Stimulated activated CD8-positive, alpha-beta memory T cell treated with anti-CD3 and anti-CD28 coated beads, Interleukin-2, amount 100 ng/mL, for 48 hours (primary cell): ENCODE measurements around the gene BCL6B.
"Not testable (repeated sequence)": the region's sequence is repeated elsewhere in the genome, so short reads cannot be mapped to it uniquely, and the experiment has no call there.

ENCODE experiments used
- DNase-seq, 2 donors: peaks; one replicate each; pipeline ENCODE4 v3.0.0-alpha.2; 2020; ENCODE audit warnings: low read depth in 2 of 2

Gene BCL6B

DNA sequence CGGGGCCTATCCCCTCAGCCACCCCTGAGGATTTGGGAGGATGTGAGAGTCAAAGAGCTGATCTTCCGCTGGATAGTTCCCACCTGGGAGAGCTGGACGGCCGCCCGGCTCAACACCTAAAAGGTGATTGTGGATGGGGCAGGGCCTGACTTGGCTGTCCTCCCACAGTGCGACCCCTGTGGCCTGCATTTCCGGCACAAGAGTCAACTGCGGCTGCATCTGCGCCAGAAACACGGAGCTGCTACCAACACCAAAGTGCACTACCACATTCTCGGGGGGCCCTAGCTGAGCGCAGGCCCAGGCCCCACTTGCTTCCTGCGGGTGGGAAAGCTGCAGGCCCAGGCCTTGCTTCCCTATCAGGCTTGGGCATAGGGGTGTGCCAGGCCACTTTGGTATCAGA, 4.5 kb downstream of the BCL6B start:
- DNase-seq: no peak

DNA sequence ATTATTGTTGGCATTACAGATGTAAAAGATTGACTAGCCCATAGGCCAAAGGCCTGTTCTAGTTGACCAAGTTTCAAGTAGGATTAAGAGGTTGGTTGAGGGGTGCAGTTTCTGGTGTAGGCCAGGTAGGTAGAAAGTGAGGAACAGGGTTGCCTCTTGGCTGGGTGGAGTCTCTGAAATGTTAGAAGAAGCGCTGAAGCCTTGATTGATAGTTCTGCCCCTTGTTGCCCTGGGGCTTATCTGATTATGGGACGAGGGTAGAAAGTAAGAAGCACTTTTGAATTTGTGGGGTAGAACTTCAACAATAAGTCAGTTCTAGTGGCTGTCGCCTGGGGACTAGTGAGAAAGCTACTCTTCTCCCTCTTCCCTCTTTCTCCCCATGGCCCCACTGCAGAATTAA, 6.2 kb downstream of the BCL6B start:
- no peak for DNase-seq

DNA sequence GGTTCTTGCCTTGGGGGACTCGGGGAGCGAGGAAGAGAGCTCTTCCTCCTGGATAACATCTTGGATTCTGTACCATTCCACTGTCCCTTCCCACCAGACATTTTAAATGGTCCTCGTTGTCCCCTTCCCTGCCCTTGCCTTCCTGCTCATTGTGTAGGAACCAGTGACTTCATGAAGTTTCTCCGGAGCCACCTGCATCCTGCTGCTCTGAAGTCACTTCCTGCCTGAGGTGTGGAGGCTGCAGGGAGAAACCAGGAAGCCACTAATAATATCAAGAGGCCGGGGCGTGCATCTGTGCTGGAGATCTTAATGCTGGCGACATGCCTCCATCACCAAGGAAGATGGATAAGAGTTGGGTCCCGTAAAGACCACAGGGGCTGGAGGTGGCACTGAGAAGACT, 6.8 kb downstream of the BCL6B start:
- no peak for DNase-seq

DNA sequence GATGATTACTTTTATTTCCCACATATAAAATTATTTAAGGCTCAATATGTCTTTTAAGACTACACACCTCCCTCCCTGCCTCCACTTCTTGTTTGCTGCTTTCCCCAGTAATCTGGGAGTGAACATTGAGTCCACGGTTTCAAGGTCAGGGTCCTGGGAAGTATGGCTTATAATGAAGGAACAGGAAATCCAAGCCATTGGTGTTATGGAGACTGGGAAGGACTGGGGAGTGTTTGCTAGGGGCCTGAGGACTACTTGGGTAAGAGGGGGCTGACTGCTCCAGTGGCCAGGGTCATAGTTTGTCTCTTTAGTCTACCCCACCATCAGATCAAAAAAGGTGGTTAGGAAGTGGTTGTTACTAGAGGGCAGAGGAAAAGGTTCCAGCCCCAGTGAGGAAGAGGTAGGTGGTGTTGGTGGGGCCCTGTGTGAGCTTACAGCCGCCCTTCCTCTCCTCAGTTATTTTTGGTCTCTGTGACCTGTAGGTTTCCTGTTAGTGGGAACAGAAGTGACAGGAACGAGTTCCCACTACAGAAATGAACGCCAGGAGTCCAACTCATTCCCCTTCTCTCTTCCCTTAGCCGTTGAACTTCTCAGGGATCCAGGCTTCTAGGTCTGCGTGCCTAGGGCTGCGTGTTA, 12.2 kb downstream of the BCL6B start:
- no peak for DNase-seq

DNA sequence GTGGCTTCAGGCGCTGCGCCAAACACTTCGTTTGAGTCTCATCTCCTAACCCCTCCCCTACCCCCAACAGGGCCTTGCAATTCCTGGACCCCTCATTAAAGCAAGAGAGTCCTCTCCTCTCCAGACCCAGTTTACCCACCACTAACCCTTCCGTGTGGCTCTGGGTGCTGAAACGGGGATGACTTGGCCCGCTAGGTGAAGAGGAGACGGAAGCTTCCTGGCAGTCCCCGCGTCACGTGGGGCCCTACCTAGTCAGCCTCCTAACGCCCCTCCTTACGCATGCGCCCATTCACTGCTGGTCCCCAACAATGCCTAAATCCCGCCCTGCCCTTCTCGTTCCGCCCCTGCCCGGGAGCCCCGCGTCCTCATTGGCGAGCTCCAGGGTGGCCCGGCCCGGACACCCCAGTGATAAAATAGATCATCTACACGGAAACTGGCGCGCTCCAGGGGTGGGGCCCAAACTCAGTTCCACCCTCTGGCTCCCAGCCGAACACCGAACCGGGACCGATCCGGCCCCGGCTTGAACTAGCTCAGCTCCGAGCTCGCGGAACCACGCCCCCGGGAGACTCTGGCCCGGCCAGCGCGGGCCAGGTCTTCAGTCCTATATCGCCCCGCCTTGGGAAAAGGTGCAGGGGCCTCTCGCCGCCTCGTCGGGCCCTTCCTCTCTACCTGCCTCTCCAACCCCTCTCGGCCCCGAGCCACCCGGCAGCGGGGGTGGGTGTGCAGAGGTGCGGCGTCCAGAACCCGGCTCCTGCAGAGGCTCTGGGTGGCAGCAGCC, 12.9 kb downstream of the BCL6B start, which contains the start of gene SLC16A13:
SLC16A13 (plus strand) TSS at position 425 of the 778 bp plus-strand sequence. CDS start 368 bp downstream, outside the sequence.
- DNase-seq: peak; percentile 96 to 98

DNA sequence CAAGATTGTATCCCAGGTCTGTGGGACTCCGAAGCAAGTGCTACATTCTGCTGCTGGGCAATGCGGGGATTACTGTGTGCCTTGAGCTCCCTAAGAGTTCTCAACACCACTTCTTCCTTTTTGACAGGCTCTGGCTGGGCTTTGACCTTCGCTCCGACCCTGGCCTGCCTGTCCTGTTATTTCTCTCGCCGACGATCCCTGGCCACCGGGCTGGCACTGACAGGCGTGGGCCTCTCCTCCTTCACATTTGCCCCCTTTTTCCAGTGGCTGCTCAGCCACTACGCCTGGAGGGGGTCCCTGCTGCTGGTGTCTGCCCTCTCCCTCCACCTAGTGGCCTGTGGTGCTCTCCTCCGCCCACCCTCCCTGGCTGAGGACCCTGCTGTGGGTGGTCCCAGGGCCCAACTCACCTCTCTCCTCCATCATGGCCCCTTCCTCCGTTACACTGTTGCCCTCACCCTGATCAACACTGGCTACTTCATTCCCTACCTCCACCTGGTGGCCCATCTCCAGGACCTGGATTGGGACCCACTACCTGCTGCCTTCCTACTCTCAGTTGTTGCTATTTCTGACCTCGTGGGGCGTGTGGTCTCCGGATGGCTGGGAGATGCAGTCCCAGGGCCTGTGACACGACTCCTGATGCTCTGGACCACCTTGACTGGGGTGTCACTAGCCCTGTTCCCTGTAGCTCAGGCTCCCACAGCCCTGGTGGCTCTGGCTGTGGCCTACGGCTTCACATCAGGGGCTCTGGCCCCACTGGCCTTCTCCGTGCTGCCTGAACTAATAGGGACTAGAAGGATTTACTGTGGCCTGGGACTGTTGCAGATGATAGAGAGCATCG, 15.4 kb downstream of the BCL6B start:
- no peak for DNase-seq

DNA sequence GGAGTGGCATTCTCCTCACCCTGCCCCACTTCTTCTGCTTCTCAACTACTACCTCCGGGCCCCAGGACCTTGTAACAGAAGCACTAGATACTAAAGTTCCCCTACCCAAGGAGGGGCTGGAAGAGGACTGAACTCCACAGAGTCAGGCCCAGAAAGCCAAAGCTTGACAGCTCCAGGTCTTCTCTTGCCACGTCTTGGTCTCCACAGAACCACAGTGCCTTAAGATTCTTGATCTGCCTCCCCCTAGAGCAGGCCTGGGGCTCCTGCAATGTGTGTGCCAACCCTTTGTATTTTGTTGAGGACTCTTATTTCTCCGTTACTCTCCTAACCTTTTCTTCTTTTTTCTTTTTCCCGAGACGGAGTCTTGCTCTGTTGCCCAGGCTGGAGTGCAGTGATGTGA, 17.0 kb downstream of the BCL6B start:
- DNase-seq: no peak

DNA sequence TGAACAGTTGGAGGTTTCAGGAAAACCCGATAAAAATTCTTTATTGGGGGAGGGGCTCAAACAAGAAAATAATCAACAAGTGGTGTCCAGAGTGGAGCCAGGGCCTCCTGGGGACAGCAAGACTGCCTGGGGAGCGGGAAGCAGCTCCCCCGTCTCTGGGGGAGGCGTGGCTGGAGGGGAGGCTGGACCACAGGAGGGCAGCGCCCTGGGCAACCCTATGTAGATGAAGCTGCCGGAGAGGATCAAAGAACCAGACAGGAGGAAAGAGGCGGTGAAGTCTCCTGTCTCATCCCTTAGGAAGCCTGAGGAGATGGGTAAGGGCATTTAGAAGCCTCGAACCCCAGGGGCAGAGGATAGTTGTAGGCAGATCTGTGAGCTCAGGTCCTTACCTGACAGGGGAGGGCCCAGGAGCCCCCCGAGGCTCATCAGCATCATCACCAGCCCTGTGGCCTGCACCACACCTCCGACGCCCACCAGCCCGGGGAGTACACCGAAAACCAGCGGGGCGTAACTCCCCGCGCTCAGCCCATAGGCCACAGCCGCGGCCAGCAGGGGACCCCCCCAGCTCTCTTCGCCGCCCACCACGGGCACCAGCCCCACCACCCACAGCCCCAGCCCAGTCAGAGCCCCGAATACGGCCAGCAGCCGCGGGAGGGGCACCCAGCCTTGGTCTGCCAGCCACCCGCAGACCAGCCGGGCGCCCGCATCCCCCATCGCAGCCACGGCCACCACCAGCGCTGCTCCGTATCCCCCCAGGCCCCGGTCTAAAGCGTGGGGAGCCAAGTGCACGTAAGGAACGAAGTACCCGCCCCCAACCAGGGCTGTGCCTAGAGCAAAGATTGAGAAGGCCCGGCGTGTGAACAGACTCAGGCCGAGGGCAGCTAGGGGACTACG, 19.0 kb downstream of the BCL6B start:
- DNase-seq: peak in 1 of 2 donors; percentile 37

DNA sequence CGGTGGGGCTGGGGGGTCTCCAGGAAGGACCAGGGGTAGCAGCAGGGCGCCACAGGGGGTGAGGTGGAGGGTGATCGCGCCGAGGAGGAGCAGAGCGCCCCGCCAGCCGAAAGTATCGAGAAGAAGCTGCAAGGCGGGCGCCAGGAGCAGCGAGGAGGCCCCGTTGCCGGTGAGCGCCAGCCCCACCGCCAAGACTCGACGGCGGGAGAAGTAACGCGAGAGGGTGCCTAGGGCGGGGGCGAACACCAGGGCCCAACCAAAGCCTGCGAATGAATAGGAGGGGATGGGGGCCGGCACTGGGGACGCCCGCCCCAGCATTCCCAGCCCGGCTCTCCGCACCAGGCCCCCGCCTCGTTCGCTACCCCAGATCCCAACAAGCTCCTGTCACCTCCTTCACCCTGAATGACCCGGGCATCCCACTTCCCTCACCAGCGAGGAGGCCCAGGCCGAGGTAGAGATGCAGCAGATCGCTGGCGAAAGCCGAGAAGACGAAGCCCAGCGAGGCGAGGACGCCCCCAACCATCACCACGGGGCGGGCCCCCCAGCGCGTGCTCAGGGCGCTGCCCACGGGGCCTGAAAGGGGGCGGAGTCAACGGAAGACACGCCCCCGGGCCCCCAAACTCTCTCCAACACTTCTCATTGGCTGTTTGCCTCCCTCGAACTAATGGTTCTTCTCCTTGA, 19.8 kb downstream of the BCL6B start:
- DNase-seq: no peak

DNA sequence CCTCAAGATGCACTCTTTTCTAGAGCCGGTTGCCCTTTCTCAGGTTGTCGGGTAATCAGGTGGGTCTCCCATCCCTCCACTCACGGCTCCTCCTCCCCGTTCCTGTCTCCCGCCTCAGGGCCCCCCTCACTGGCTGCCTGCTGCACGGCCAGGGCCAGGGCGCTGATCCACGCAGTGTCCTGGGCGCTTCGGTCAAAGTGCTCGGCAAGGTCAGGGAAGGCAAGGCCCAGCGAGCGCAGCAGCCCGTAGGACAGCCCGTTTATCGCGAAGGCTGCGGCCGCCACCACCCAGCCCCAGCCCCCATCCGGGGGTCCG, 20.3 kb downstream of the BCL6B start:
- no peak for DNase-seq

DNA sequence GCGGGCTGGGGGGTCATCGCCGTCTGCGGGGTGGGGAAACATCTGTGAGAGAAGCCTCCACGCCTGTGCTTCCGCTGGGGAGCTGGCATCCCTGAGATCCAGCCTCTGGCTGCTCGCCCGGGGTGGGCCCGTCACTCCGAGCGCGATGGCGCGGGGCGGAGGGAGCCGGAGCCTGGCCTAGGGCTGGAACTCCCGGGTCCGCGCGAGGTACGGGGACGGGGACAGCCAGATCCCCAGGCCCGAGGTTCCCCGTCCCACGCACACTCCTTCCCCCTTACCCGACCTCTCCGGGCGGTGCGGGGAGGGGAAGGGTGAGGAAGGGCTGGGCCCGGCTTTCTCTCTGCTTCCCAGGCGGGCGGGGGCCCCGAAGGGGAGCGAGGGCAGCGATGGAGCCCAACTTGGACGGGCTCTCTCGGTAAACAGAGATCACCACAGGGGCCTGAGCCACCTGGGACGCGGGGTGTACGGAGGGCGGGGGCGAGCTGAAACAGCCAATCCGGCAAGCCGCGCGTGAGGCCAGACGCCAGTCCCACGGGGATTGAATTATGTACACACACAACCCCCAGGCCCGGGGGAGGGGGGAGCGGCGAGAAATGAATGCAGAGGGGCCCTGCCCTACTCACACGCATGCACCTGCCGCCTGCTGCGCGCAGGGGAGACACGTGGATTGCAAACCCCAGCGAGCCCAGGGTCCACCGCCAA, 20.8 kb downstream of the BCL6B start, which contains the start of gene SLC16A11:
SLC16A11 (minus strand) TSS at position 596 of the 702 bp plus-strand sequence; CDS start at position 17, 579 bp downstream.
- DNase-seq: no peak

DNA sequence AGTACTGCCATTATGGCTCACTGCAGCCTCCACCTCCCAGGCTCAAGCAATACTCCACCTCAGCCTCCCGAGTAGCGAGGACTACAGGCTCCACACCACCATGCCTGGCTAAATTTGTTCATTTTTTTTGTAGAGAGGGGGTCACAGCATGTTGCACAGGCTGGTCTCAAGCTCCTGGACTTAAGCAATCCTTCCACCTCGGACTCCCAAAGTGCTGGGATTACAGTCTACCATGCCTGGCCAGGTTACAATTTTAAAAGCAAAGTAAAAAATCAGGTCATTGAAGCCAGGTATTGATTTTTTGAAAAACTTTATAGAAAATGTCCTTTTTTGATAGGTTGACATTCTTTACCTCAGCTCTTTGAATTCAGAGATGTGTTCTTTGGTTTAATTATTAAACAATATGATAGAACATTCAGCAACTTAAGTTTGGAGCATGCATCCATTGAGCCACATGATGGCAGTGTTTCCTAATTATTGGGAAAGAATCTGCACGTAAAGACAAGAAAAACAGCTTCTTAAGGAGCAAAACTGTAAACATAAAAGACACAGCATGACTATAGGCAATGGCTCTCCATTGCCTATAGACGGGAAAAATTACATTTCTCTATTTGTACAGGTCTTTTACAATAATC, 22.8 kb downstream of the BCL6B start:
- no peak for DNase-seq

DNA sequence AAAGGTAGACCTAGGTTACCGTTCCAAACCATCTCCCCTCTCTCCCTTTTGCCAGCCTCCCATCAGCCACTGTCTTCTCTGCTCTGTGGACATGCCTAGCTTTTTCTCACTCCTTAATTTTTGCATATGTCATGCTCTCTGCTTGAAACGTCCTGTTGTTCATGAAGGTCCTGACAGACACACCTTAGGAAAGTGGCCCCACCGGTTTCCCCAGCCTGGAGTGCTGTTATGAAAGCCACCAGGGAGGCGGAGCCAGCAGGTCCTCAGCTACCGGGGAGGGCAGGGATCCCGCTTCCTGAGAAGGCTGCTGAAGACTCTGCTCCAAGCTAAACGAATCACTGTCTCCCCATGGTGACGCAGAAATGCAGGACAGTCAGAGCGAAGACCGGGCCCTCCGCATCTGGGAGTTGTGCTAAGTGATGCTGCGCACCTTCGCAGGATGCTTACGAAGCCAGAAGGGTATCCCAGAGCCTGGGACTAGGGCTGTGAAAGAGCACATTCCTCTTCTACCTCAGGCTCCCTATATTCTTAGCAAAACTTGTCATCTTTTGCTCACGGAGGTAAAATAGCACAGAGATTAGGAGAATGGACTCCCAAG, 23.4 kb downstream of the BCL6B start:
- DNase-seq: no peak

DNA sequence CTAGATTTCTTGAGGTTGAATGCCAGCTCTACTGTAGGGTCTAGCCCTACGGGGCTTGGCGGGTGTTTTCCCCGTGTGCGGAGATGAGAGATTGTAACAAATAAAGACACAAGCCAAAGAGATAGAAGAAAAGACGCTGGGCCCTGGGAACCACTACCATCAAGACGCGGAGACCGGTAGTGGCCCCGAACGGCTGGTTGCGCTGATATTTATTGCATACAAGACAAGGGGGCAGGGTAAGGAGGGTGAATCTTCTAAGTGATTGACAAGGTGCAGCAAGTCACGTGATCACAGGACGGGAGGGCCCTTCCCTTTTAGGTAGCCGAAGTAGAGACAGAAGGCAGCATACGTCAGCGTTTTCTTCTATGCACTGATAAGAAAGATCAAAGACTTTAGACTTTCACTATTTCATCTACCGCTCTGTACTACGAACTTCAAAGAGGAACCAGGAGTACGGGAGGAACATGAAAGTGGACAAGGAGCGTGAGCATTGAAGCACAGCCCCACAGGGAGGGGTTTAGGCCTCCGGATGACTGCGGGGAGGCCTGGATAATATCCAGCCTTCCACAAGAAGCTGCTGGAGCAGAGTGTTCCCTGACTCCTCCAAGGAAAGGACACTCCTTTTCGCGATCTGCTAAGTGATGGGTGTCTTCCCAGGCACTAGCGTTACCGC, 24.0 kb downstream of the BCL6B start:
- not testable (repeated sequence) for DNase-seq

DNA sequence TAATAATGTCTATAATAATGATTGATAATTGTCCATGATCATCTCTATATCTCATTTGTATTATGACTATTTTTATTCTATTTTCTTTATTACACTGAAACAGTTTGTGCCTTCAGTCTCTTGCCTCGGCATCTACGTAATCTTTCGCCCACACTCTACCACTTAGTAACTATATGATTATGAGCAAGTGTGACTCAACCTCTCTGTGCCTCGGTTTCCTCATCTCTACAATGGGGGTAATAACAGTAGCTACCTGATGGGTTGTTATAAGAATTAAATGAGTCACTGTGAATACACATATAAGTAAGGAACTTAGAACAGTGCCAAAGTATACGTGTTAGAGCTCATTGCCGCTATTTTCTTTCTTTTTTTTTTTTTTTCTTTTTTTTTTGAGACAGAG, 24.7 kb downstream of the BCL6B start:
- DNase-seq: no peak

DNA sequence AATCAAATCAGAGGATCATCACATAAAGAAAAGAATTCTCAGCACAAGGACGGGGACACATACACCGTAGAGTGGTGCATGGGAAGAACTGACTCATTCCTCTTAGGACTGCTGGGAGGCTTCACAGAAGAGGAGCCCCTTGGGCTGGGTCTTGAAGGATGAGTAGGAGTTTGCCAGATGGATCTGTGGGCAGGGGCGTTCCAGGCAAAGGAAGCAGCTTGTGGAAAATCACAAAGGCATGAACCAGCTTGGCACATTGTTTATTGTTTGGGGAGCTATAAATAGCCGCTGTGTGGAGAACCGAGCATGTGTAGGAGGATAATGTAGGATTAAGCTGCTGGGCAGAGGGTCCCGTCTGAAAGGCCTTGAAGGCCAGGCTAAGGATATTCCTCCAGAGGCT, 26.1 kb downstream of the BCL6B start:
- DNase-seq: no peak

DNA sequence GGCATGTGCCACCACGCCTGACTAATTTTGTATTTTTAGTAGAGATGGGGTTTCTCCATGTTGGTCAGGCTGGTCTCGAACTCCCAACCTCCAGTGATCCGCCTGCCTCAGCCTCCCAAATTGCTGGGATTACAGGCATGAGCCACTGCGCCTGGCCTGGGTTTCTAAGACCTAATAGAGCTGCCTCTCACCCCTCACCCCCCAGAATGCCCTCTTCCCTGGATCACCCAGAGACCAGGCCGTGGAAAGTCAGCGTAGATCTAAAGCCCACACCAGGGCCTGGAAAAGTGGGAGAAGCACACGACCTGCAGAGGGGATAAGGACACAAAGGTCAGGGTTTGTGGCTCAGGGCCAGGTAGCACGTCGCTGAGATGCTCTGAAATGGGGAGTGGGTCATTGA, 27.7 kb downstream of the BCL6B start:
- not testable (repeated sequence) for DNase-seq

DNA sequence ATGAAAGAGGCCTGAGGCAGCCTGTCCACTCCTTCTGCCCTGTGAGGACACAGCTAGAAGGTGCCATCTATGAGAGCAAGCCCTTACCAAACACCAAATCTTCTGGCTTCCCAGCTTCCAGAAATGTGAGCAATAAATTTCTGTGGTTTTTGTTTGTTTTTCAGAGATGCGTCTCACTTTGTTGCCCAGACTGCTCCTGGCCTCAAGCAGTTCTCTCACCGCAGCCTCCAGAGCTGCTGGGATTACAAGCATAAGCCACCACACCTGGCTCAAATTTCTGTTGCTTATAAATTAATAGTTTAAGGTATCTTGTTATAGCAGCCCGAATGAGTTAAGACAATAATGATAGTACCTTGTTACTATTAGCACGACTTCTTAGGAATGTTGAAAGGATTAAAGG, 33.5 kb downstream of the BCL6B start:
- DNase-seq: no peak
